Measurements from ENCODE around the gene GAL.
"Not testable (repeated sequence)": the region's sequence is repeated elsewhere in the genome, so short reads cannot be mapped to it uniquely, and the experiment has no call there.

- TF ChIP-seq KDM1A (IDR thresholded peaks at IDR 0.05; ENCODE audit: borderline replicate concordance, low read length); ATF2 (IDR thresholded peaks at IDR 0.05; ENCODE audit: low read length); RAD21 (IDR thresholded peaks at IDR 0.05 in 1 of 2, conservative IDR thresholded peaks at IDR 0.05 in 1 of 2; ENCODE audit: low read depth in 2 of 2, low read length in 2 of 2); SP2 (IDR thresholded peaks at IDR 0.05; ENCODE audit: low read length); CTCF (IDR thresholded peaks at IDR 0.05; ENCODE audit: control extremely low read depth in 1 of 3, insufficient read depth in 1 of 3, low read depth in 1 of 3, low read length in 3 of 3); TAF1 (IDR thresholded peaks at IDR 0.05; ENCODE audit: low read depth, low read length); EZH2 (IDR thresholded peaks at IDR 0.05; ENCODE audit: low read depth, low read length, severe bottlenecking); MAFK (IDR thresholded peaks at IDR 0.05; ENCODE audit: low read depth, low read length); TCF12 (IDR thresholded peaks at IDR 0.05; ENCODE audit: low read depth, low read length); MAX (IDR thresholded peaks at IDR 0.05); POLR2AphosphoS5 (IDR thresholded peaks at IDR 0.05; ENCODE audit: low read depth, low read length); GABPA (IDR thresholded peaks at IDR 0.05; ENCODE audit: borderline replicate concordance, insufficient read depth, low read length): not testable (repeated sequence)
Observed at GRCh38 chr11:68639322-68639721, 45.0 kb upstream of the GAL start.
